GM06990 (cell line): ENCODE results near the gene SLC44A5.

Experiments used
- DNase-seq: peaks from one replicate; pipeline ENCODE4 v3.0.0-alpha.2; 2011; ENCODE audit not compliant: insufficient read length; ENCODE audit errors: extremely low read depth
- H3K27me3 ChIP-seq: replicated peaks from 2 replicates; pipeline ENCODE4 v1.6.0; 2011; ENCODE audit warnings: low read length; ENCODE audit not compliant: control insufficient read depth, insufficient read depth
- H3K36me3 ChIP-seq: 2 replicates; pipeline ENCODE4 v1.5.1; 2011; ENCODE audit warnings: low read length; ENCODE audit not compliant: control insufficient read depth, insufficient read depth
- H3K4me3 ChIP-seq: replicated peaks from 2 replicates; pipeline ENCODE4 v1.5.1; 2011; ENCODE audit warnings: low read depth, mild to moderate bottlenecking, control low read depth, low read length
- TF ChIP-seq, protein P1 (sequence below): IDR thresholded peaks from 2 replicates; pipeline ENCODE4 v1.5.1; 2011; ENCODE audit warnings: low read length, control low read depth, mild to moderate bottlenecking, inconsistent platforms; ENCODE audit not compliant: insufficient read depth, poor library complexity, severe bottlenecking

SLC44A5 gene

DNA sequence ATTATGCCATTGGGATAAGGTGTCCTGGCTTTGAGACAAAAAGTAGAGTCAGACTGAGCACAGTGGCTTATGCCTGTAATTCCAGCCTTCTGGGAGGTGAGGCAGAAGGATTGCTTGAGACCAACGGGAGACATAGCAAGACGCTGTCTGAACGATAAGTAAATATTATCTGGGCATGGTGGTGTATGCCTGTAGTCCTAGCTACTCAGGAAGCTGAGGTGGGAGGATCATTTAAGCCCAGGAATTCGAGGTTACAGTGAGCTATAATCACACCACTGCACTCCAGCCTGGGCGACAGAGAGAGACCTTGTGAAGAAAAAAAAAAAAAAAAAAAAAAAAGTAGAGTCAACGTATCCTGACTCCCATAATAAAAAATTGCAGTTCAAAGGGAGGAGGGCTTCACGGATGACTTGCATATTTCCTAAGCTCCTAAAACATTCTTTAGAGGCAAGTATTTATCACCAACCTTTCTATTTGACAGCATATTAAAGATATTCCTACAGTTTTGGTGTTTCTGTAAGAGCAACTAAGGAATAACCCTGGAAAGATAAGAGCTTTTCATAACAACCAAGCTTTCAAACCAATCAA, 141.2 kb downstream of the SLC44A5 start:
- no peak for DNase-seq
- no peak overlapping the region for H3K4me3 ChIP-seq
- TF ChIP-seq, protein P1, sequence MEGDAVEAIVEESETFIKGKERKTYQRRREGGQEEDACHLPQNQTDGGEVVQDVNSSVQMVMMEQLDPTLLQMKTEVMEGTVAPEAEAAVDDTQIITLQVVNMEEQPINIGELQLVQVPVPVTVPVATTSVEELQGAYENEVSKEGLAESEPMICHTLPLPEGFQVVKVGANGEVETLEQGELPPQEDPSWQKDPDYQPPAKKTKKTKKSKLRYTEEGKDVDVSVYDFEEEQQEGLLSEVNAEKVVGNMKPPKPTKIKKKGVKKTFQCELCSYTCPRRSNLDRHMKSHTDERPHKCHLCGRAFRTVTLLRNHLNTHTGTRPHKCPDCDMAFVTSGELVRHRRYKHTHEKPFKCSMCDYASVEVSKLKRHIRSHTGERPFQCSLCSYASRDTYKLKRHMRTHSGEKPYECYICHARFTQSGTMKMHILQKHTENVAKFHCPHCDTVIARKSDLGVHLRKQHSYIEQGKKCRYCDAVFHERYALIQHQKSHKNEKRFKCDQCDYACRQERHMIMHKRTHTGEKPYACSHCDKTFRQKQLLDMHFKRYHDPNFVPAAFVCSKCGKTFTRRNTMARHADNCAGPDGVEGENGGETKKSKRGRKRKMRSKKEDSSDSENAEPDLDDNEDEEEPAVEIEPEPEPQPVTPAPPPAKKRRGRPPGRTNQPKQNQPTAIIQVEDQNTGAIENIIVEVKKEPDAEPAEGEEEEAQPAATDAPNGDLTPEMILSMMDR, result no peak
- no peaks in the 10 kb centered on the region for H3K27me3 ChIP-seq
- no peaks in the 10 kb centered on the region for H3K36me3 ChIP-seq

DNA sequence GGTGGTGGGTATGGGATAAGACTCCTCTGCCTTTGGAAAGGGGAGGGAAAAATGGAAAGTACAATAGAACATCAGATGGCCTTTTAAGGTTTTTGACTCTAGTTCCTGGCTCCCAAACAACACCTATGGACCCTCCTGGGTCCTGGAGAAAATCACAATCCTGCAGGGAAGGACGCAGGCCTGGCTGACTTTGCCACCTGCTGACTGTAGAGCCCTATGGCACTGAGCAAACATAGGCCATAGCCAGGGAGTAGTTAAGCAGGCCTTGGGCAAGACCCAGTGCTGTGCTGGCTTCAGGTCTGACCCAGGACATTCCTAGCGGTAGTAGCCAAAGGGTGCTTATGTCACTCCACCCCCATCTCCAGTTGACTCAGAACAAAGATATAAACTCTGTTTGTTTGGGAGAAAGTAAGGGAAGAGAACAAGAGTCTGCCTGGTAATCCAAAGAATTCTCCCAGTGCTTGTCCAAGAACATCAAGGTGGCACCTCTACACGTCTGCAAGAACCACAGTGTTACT, 149.0 kb downstream of the SLC44A5 start:
- DNase-seq, result no peak
- TF ChIP-seq, protein P1, result no peak
- no peak overlapping the region for H3K4me3 ChIP-seq
- no peaks in the 10 kb centered on the region for H3K27me3 ChIP-seq
- no peaks in the 10 kb centered on the region for H3K36me3 ChIP-seq

DNA sequence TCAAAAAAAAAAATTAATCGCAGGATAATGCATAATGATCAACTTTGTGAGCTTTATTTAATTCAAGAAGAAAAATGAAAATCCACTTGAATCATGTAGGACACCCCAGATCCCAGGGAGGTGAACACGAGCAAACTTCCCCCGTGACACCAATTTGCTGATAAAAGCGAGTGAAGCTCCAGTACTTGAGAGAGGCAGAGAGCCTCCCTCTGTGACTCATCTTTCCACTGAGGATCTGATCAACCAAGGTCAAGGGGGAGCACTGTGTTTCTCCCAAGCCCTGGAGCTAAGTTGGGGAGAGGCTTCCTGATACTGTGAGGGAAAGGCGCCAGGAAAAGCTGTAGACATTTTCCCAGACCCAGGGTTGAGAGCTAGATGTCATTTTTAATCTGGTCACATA, 160.9 kb downstream of the SLC44A5 start:
- H3K4me3 ChIP-seq, result no peak overlapping the region
- no peaks in the 10 kb centered on the region for H3K27me3 ChIP-seq
- TF ChIP-seq, protein P1, result no peak
- H3K36me3 ChIP-seq, result no peaks in the 10 kb centered on the region
- DNase-seq, result no peak

DNA sequence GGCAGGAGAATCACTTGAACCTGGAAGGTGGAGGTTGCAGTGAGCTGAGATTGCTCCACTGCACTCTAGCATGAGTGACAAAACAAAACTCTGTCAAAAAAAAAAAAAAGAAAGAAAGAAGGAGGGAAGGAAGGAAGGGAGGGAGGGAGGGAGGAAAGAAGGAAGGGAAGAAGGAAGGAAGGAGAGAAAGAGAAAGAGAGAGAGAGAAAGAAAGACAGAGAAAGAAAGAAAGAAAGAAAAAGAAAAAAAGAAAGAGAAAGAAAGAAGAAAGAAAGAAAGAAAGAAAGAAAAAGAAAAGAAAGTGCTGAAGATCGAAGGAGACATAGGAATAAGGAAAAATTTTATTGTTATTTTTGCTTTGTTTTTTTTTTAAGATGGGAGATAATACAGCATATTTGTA, 166.7 kb downstream of the SLC44A5 start:
- no peak overlapping the region for H3K4me3 ChIP-seq
- DNase-seq, result no peak
- TF ChIP-seq, protein P1, result no peak
- no peaks in the 10 kb centered on the region for H3K27me3 ChIP-seq
- no peaks in the 10 kb centered on the region for H3K36me3 ChIP-seq

DNA sequence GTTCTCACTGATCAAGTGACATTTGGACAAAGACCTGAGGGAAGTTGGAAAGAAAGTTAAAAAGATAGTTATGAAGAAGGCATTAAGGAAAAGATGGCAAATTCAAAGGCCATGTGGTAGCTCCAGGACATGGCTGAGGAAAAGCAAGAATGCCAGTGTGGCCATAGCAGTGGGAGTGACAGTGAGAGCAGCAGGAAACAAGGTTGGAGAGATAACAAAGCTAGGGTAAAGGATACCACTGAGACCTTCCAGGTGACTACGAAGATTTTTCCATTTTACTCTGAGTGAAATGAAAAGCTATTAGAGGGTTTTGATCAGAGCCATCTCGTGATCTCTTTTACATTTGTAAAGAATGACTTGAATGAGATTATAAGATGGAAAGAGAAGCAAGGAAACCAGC, 170.6 kb downstream of the SLC44A5 start:
- no peaks in the 10 kb centered on the region for H3K27me3 ChIP-seq
- DNase-seq, result no peak
- H3K36me3 ChIP-seq, result no peaks in the 10 kb centered on the region
- TF ChIP-seq, protein P1, result no peak
- H3K4me3 ChIP-seq, result no peak overlapping the region

DNA sequence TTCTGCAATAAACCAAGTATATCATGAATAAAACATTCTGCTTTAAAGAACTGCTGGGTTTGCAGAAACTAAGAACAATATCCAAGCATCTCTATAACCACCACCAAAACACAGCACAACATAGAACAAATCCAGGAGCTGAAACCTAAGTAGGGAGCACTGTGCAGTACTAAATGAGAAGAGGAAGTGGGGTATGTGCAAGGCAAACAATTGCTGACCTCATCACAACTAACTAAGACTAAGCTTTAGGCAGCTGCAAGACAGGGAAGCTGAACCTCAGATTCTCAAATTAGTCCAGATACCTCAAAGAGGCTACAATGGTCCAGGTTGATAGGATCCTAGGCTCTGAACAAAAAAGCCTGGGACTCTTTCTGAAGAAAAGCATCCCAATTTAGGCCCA, 172.6 kb downstream of the SLC44A5 start:
- no peak for DNase-seq
- H3K4me3 ChIP-seq, result no peak overlapping the region
- TF ChIP-seq, protein P1, result no peak

More for the DNA sequence above, 172.6 kb downstream of the SLC44A5 start:
- Histone ChIP-seq H3K36me3 (no peaks in the 10 kb centered on the region), H3K27me3 (no peaks in the 10 kb centered on the region)
